Aorta (tissue), 5 donors: ENCODE results near the gene TNFRSF8. TPM values are rescaled to one million over a fixed set of nuclear protein-coding genes. Genes with fewer than 3 reads are reported as not detected.

Source experiments
- ATAC-seq: fragments of 200-7000 bp; cut with Tn5 transposase; one replicate; pipeline ENCODE4 v1.9.1; 2022; ENCODE audit warnings: moderate library complexity; ENCODE audit not compliant: low FRiP score
- DNase-seq, 2 donors: peaks; one replicate each; pipeline ENCODE4 v3.0.0-alpha.2; 2020
- H3K27ac ChIP-seq, 2 donors: one replicate each; pipeline ENCODE4 v1.5.1; 2013; ENCODE audit warnings: low read length in 2 of 2, mild to moderate bottlenecking in 2 of 2, moderate library complexity in 2 of 2, control low read depth in 1 of 2, inconsistent platforms in 1 of 2, low read depth in 1 of 2
- H3K27me3 ChIP-seq, 2 donors: one replicate each; pipeline ENCODE4 v1.6.1; 2013; ENCODE audit warnings: control low read depth in 1 of 2, low read length in 1 of 2, mild to moderate bottlenecking in 1 of 2, moderate library complexity in 1 of 2; ENCODE audit not compliant: insufficient read depth in 2 of 2, control insufficient read depth in 1 of 2
- H3K36me3 ChIP-seq, 2 donors: one replicate each; pipeline ENCODE4 v1.6.1; 2013; ENCODE audit warnings: control low read depth in 1 of 2, low read length in 1 of 2, mild to moderate bottlenecking in 1 of 2; ENCODE audit not compliant: insufficient read depth in 2 of 2, control insufficient read depth in 1 of 2
- H3K4me1 ChIP-seq, 2 donors: one replicate each; pipeline ENCODE4 v1.6.1; 2013; ENCODE audit warnings: low read length in 2 of 2, control low read depth in 1 of 2, mild to moderate bottlenecking in 1 of 2, moderate library complexity in 1 of 2; ENCODE audit not compliant: insufficient read depth in 2 of 2, control insufficient read depth in 1 of 2
- H3K4me3 ChIP-seq, 2 donors: one replicate each; pipeline ENCODE4 v1.5.1; 2013; ENCODE audit warnings: low read length in 2 of 2, control low read depth in 1 of 2, mild to moderate bottlenecking in 1 of 2
- H3K9me3 ChIP-seq: one replicate; pipeline ENCODE4 v1.6.1; 2013; ENCODE audit warnings: mild to moderate bottlenecking, low read length; ENCODE audit not compliant: control insufficient read depth
- WGBS, 2 donors: extraction: QIAGEN DNeasy Blood & Tissue Kit; methylation state at CpG; one replicate each; pipeline ENCODE4 v1.1.7; 2013; 5-methylcytosine and 5-hydroxymethylcytosine counted together
- intact Hi-C, 2 donors: fragments of 100-400 bp; cut with DNase I; formaldehyde crosslinking; loops; one replicate each; pipeline versions ENCODE4 v1.14.2 to v1.15.0; 2022
- polyA plus RNA-seq, 2 donors: library from polyadenylated mRNA; stranded (reverse); fragments of 200-250 nt; gene quantifications; one replicate each; pipeline ENCODE4 v1.2.3, GENCODE V29; 2013
- total RNA-seq, 2 donors: library from RNA; stranded (reverse); fragmentation: NEBNext Ultra II Directional; extraction: Animal tissue kit (Norgen Biotek cat#: 25700); gene quantifications; one replicate each; pipeline ENCODE4 v1.2.1, GENCODE V29; 2021
- donor health status: healthy with polysubstance abuse.
- donor health status: Bipolar disorder and iron deficiency.
- donor health status: DM: no; HTN: no; CAD: no.
- donor health status: DM: no; HTN: no; CAD: no.
- donor health status: DM: yes; HTN: yes; CAD: no.

Gene TNFRSF8
- total and polyA plus RNA-seq, 4 donors = 0.74 to 4.7 (median 1.3) TPM

DNA sequence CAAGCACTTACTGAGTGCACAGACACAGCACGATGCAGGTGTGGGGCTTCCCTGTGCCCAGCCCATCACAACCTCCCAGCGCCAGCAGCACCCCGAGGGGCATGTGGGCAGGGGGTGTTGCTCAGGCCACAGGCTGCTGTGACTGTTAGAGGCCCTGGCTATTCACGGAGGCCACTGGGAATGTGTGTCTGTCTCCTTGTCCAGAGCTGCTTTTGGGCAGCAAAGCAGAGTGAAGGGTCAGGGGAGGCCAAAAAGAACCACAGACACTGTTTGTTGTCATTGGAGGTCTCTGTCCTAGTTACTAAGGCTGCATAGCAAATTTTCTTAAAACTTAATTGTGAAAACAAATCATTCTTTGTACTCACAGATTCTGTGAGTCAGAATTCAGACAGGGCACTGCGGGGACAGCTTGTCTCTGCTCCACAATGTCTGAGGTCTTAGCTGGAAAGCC, 49.6 kb downstream of the TNFRSF8 start:
- Histone ChIP-seq H3K4me1 (no peaks in the 10 kb centered on the region), H3K27me3 (no peaks in the 10 kb centered on the region), H3K36me3 (no peaks in the 10 kb centered on the region), H3K4me3 (no peak overlapping the region), H3K27ac (no peak overlapping the region), H3K9me3 (no peaks in the 10 kb centered on the region)
- ATAC-seq (no peak), DNase-seq (peak in 1 of 2 donors; percentile 56)
- 54 to 61% methylated on average over 5 of the region's 5 CpGs for WGBS, 2 donors
- intact Hi-C loops = no loop called here

DNA sequence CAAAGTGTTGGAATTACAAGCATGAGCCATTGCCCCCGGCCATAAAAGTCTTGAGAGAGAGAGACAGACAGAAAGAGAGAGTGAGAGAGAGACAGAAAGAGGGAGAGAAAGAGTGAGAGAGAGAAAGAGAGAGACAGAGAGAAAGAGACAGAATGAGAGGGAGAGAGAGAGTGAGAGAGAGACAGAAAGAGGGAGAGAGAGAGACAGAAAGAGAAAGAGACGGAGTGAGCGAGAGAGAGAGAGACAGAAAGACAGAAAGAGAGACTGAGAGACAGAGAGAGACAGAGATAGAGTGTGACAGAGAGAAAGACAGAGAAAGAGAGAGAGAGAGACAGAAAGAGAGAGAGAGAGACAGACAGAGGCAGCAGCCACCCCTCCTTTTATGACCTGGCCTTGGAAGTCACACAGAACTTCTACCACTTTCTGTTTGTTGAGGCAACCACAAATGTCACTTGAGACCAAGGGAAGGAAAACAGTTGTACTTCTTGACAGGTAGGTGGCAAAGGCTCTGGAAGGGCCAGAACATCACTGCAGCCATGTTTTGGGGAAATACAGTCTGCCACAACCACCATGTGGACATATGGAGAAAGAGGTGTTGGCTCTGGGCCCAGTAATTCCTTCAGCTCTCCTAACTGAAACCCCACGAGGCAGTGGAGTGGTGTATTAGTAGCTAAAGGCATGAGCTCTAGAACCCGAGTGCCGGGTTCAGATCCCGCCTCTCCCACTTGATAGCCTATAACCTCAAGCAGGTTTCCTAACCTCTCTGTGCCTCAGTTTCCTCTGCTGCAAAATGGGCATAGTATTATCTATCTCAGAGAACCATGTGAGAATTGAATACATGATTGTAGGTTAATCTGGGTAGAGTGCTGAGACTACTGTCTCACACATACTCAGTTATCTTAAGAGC, 50.6 kb downstream of the TNFRSF8 start:
- H3K27ac ChIP-seq = no peak overlapping the region
- peak in 1 of 2 donors; percentile 26 for DNase-seq
- no peaks in the 10 kb centered on the region for H3K36me3 ChIP-seq
- H3K27me3 ChIP-seq = no peaks in the 10 kb centered on the region
- ATAC-seq = no peak
- H3K4me1 ChIP-seq = no peaks in the 10 kb centered on the region
- intact Hi-C loops = no loop called here
- WGBS, 2 donors = 66 to 70% methylated on average over 7 of the region's 7 CpGs
- H3K9me3 ChIP-seq = no peaks in the 10 kb centered on the region
- no peak overlapping the region for H3K4me3 ChIP-seq

DNA sequence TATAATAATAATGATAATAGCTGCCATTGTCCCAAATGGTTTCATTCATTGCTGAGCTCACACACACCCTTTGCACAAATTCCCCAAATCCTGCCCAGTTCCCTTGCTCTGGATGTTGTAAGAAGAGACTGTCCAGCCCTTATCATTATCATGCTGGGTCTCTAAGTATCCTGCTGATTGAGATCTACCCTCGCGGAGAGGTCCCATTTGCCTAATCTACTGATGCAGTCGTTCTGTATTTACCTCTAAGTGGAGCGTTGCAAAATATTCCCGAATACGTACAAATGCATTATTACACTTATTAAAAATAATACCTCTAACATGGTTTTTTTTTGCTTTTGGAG, 51.2 kb downstream of the TNFRSF8 start:
- Histone ChIP-seq H3K36me3 (no peaks in the 10 kb centered on the region), H3K4me1 (no peaks in the 10 kb centered on the region), H3K4me3 (no peak overlapping the region), H3K9me3 (no peaks in the 10 kb centered on the region), H3K27me3 (no peaks in the 10 kb centered on the region), H3K27ac (no peak overlapping the region)
- intact Hi-C loops = no loop called here
- DNase-seq (peak in 1 of 2 donors; percentile 9), ATAC-seq (no peak)
- 84 to 85% methylated on average over 6 of the region's 6 CpGs for WGBS, 2 donors

DNA sequence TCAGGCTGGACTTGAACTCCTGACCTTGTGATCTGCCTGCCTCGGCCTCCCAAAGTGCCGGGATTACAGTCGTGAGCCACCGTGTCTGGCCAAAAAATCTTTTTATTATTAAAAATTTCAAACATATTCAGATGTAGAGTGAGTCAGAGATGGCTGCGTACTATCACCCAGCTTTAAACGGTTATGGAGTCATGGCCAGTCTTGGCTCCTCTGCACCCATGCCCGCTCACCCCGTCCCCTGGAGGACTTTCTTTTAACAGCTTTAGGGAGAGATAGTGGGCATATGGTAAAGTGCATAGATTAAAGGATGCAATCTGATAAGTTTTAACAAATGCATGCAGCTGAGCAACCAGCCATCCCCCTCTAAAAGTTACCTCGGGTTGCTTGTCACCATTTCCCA, 51.8 kb downstream of the TNFRSF8 start:
- intact Hi-C loops = no loop called here
- no peak for ATAC-seq
- no peak overlapping the region for H3K27ac ChIP-seq

DNA sequence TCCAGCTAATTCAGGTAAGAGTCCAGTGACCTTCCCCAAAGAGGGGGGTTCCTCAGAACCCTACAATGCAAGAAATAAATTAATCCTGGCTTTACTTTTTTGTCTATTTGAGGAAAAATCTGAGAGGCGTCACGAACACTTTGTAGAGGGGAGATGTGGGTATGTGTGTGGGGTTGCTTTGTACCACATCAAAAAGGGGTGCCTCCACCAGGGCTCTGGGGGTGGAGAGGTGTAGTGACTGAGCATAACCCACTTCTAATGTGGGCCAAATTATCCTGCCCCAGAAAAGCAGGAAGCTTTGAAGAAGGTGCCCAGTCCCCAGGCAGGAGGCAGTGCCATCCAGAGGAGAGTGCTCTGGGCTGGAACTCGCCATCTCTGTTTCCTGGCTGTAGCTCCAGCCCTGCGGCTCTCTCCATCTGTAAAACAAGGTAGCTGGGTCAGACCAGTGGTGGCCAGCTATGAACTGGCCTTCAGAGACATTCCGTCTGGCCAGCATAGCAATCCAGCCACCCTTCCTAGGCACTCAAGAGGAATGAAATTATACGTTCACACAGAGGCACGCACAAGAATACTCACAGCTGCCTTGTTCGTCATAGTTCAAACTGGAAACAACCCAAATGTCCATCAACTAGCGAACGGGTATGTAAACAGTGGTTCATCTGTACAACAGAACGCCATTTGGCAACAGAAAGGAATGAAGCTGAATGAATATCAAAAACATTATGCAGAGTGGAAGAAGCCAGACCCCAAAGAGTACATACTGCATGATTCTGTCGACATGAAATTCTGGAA, 58.3 kb downstream of the TNFRSF8 start:
- Histone ChIP-seq H3K27me3 (peaks cover 0 to 3% of the 10 kb centered on the region in 2 donors), H3K9me3 (no peaks in the 10 kb centered on the region), H3K4me1 (no peaks in the 10 kb centered on the region), H3K4me3 (no peak overlapping the region), H3K27ac (no peak overlapping the region), H3K36me3 (no peaks in the 10 kb centered on the region)
- peak; percentile 14 to 21 for DNase-seq
- no peak for ATAC-seq
- intact Hi-C loops = loop anchor here in 1 of 2 donors (10.0 kb wide), 1 partner anchor 533 kb away; no protein-coding TSS in a partner anchor
- WGBS, 2 donors = 30 to 36% methylated on average over 12 of the region's 12 CpGs

More for the DNA sequence above, 51.8 kb downstream of the TNFRSF8 start:
- WGBS, 2 donors = 73 to 75% methylated on average over 9 of the region's 9 CpGs
- Histone ChIP-seq H3K36me3 (no peaks in the 10 kb centered on the region), H3K9me3 (no peaks in the 10 kb centered on the region), H3K4me3 (no peak overlapping the region), H3K27me3 (no peaks in the 10 kb centered on the region), H3K4me1 (no peaks in the 10 kb centered on the region)
- peak; percentile 1 to 19 for DNase-seq

DNA sequence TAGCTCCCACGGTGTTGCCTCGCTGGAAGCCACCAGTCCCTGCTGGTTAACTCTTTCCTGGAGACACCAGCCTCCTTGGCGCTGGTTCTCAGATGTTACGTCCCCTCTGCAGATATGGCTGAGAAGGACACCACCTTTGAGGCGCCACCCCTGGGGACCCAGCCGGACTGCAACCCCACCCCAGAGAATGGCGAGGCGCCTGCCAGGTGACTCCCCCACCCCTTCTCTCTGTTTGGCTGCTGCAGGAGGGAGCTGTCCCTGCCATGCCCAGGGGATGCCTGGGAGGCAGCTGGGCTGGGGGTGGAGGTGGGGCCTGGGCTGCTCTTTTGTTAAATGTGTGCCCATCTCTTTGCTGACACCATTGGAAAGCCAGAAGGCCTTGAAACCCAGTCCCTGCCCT, 60.1 kb downstream of the TNFRSF8 start:
- Histone ChIP-seq H3K27ac (no peak overlapping the region), H3K27me3 (peaks cover 0 to 3% of the 10 kb centered on the region in 2 donors), H3K4me3 (no peak overlapping the region), H3K36me3 (no peaks in the 10 kb centered on the region), H3K9me3 (no peaks in the 10 kb centered on the region), H3K4me1 (no peaks in the 10 kb centered on the region)
- intact Hi-C loops = loop anchor here in 1 of 2 donors (10.0 kb wide), 1 partner anchor 532 kb away; no protein-coding TSS in a partner anchor
- no peak for DNase-seq
- WGBS, 2 donors = 53 to 59% methylated on average over 8 of the region's 8 CpGs
- ATAC-seq = no peak

DNA sequence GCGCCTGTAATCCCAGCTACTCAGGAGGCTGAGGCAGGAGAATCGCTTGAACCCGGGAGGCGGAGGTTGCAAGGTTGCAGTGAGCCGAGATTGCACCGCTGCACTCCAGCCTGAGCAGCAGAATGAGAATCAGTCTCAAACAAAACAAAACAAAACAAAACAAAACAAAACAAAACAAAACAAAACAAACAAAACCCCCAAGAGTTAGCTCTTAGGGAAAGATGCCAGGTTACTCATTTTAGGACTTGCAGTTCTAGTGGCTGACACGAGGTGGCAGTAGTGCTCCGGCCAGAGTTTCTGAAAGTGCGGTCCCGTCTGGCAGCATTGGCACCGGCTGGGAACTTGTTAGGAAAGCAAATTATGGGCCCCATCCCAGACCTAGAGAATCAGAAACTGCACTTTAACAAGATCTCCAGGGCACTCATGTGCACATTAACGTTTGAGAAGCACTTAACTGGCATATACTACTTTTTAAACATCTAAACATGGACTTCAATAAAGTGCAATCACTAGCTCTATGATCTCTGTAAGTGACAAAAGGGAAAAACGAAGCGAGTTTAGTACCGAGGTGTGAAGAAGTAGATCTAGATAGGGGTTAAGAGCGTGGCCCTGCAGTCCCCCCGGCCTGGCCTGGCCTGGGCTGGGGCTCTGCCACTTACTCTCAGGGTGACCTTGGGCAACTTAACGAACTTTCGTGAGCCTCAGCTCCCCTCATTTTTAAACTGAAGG, 61.8 kb downstream of the TNFRSF8 start:
- H3K4me1 ChIP-seq = no peaks in the 10 kb centered on the region
- H3K27ac ChIP-seq = no peak overlapping the region
- H3K4me3 ChIP-seq = no peak overlapping the region
- ATAC-seq (peak; percentile 83), DNase-seq (peak; percentile 84 to 90)
- WGBS, 2 donors = 48% methylated on average over 19 of the region's 19 CpGs
- intact Hi-C loops = loop anchor here (1.0 to 10.0 kb wide), 3 partner anchors 84 to 530 kb away; no protein-coding TSS in a partner anchor
- H3K36me3 ChIP-seq = no peaks in the 10 kb centered on the region
- H3K9me3 ChIP-seq = no peaks in the 10 kb centered on the region
- H3K27me3 ChIP-seq = peaks cover 0 to 3% of the 10 kb centered on the region in 2 donors
